Measurements from ENCODE around the gene SERTAD4.
"Not testable (repeated sequence)": the region's sequence is repeated elsewhere in the genome, so short reads cannot be mapped to it uniquely, and the experiment has no call there.

The SERTAD4 gene

GRCh38 chr1:210232511-210233215 lies at the start of gene SERTAD4:
Gene SERTAD4 (plus strand): TSS chr1:210232796. CDS start chr1:210237961, 5,165 bp downstream.
- DNase-seq = no peak

- DNase-seq = no peak
These were observed 47.5 kb upstream of the SERTAD4 start for GRCh38 chr1:210185063-210185462.

GRCh38 chr1:210187849-210188606 lies 44.6 kb upstream of the SERTAD4 start:
- DNase-seq = not testable (repeated sequence)

- DNase-seq = no peak
These were observed 43.2 kb upstream of the SERTAD4 start for GRCh38 chr1:210189426-210189825.

- no peak for DNase-seq
These were observed 36.9 kb upstream of the SERTAD4 start for GRCh38 chr1:210195635-210196160.

GRCh38 chr1:210196266-210196665 lies 36.3 kb upstream of the SERTAD4 start:
- not testable (repeated sequence) for DNase-seq

GRCh38 chr1:210198840-210199239 lies 33.8 kb upstream of the SERTAD4 start:
- no peak for DNase-seq

GRCh38 chr1:210200124-210200736 lies 32.4 kb upstream of the SERTAD4 start:
- no peak for DNase-seq

GRCh38 chr1:210201681-210202080 lies 30.9 kb upstream of the SERTAD4 start:
- no peak for DNase-seq

- no peak for DNase-seq
These were observed 24.8 kb upstream of the SERTAD4 start for GRCh38 chr1:210207597-210208450.

GRCh38 chr1:210213335-210213734 lies 19.3 kb upstream of the SERTAD4 start:
- no peak for DNase-seq

- DNase-seq = no peak
These were observed 17.8 kb upstream of the SERTAD4 start for GRCh38 chr1:210214573-210215409.

- no peak for DNase-seq
These were observed 15.1 kb upstream of the SERTAD4 start for GRCh38 chr1:210217482-210217881.

GRCh38 chr1:210218047-210218446 lies 14.5 kb upstream of the SERTAD4 start:
- DNase-seq = no peak

GRCh38 chr1:210222340-210223006 lies 10.1 kb upstream of the SERTAD4 start:
- no peak for DNase-seq

- DNase-seq = no peak
These were observed 9.2 kb upstream of the SERTAD4 start for GRCh38 chr1:210223226-210223904.

GRCh38 chr1:210228158-210228557 lies 4.4 kb upstream of the SERTAD4 start:
- no peak for DNase-seq

- no peak for DNase-seq
These were observed 2.4 kb upstream of the SERTAD4 start for GRCh38 chr1:210230149-210230695.

- DNase-seq = no peak
These were observed 618 bp upstream of the SERTAD4 start for GRCh38 chr1:210231846-210232510.

- DNase-seq = no peak
These were observed 559 bp downstream of the SERTAD4 start for GRCh38 chr1:210233216-210233494.

Measured in CD4-positive, alpha-beta T cell treated with Interleukin-17A for 4 hours (primary cell).